ENCODE measurements around the gene CPNE7. TPM values are rescaled to one million over a fixed set of nuclear protein-coding genes. Genes with fewer than 3 reads are reported as not detected.

Gene CPNE7
- total RNA-seq, 2 experiments from 2014 or later: 8.5 to 9.5 TPM

GRCh38 chr16:89562939-89563338 lies 12.6 kb upstream of the CPNE7 start:
- Mint-ChIP-seq H3K27ac (peak overlapping the region; percentile 90), H3K4me3 (peak overlapping the region; percentile 91), H3K9me3 (no peaks in the 10 kb centered on the region), H3K36me3 (ENCODE audit: low read depth) (peaks cover 44% of the 10 kb centered on the region), H3K4me1 (ENCODE audit: low read depth) (peaks cover 45% of the 10 kb centered on the region), H3K27me3 (no peaks in the 10 kb centered on the region)
- intact Hi-C loops (cut with micrococcal nuclease): no loop called here
- ChIA-PET CTCF (no interaction called here), POLR2A (interaction anchor here (0.9 to 3.1 kb wide), 6 partner anchors 11 to 247 kb away, joined by 3 to 12 read pairs (median 4); partner anchors contain the start of gene SPG7)
- DNase-seq: no peak
- no peak for TF ChIP-seq CTCF (IDR thresholded peaks at IDR 0.05)
- ATAC-seq: no peak

GRCh38 chr16:89563639-89564392 lies 11.7 kb upstream of the CPNE7 start:
- ChIA-PET POLR2A (interaction anchor here (0.6 to 3.1 kb wide), 22 partner anchors 9 to 759 kb away, joined by 3 to 12 read pairs (median 4); partner anchors contain the start of genes CHMP1A, CPNE7, SPATA33 and SPG7), CTCF (no interaction called here)
- H3K27me3 Mint-ChIP-seq: no peaks in the 10 kb centered on the region
- H3K9me3 Mint-ChIP-seq: no peaks in the 10 kb centered on the region
- H3K27ac Mint-ChIP-seq: peak overlapping the region; percentile 68
- no peak for TF ChIP-seq CTCF (IDR thresholded peaks at IDR 0.05)
- ATAC-seq (no peak), DNase-seq (peak; percentile 38)
- intact Hi-C loops (cut with micrococcal nuclease): no loop called here
- peaks cover 45% of the 10 kb centered on the region for H3K4me1 Mint-ChIP-seq (ENCODE audit: low read depth)
- peak overlapping the region; percentile 91 for H3K4me3 Mint-ChIP-seq
- peaks cover 44% of the 10 kb centered on the region for H3K36me3 Mint-ChIP-seq (ENCODE audit: low read depth)

- ChIA-PET CTCF (interaction anchor here (1.0 to 1.6 kb wide), 5 partner anchors 11 to 248 kb away, joined by 3 to 6 read pairs (median 5); partner anchors contain the start of genes CHMP1A, CPNE7 and SPATA33), POLR2A (interaction anchor here (0.7 to 3.1 kb wide), 19 partner anchors 9 to 759 kb away, joined by 3 to 12 read pairs (median 4); partner anchors contain the start of genes CHMP1A, CPNE7, SPATA33 and SPG7)
- H3K27ac Mint-ChIP-seq: peak overlapping the region; percentile 68
- intact Hi-C loops (cut with micrococcal nuclease): no loop called here
- H3K27me3 Mint-ChIP-seq: no peaks in the 10 kb centered on the region
- DNase-seq (peak; percentile 26), ATAC-seq (no peak)
- peaks cover 44% of the 10 kb centered on the region for H3K36me3 Mint-ChIP-seq (ENCODE audit: low read depth)
- H3K9me3 Mint-ChIP-seq: no peaks in the 10 kb centered on the region
- no peak for TF ChIP-seq CTCF (IDR thresholded peaks at IDR 0.05)
- H3K4me3 Mint-ChIP-seq: peak overlapping the region; percentile 91
- peaks cover 44% of the 10 kb centered on the region for H3K4me1 Mint-ChIP-seq (ENCODE audit: low read depth)
Observed at GRCh38 chr16:89564476-89565255, 10.9 kb upstream of the CPNE7 start.

GRCh38 chr16:89565256-89565505 lies 10.4 kb upstream of the CPNE7 start:
- peaks cover 44% of the 10 kb centered on the region for H3K36me3 Mint-ChIP-seq (ENCODE audit: low read depth)
- H3K9me3 Mint-ChIP-seq: no peaks in the 10 kb centered on the region
- no peak for DNase-seq
- ATAC-seq: no peak
- intact Hi-C loops (cut with micrococcal nuclease): no loop called here
- H3K27ac Mint-ChIP-seq: peak overlapping the region; percentile 34
- peak overlapping the region; percentile 50 for H3K4me3 Mint-ChIP-seq
- peaks cover 43% of the 10 kb centered on the region for H3K4me1 Mint-ChIP-seq (ENCODE audit: low read depth)
- ChIA-PET POLR2A (interaction anchor here (0.7 to 3.1 kb wide), 10 partner anchors 8 to 250 kb away, joined by 3 to 11 read pairs (median 4); partner anchors contain the start of gene CPNE7), CTCF (interaction anchor here (0.6 to 1.6 kb wide), 7 partner anchors 9 to 318 kb away, joined by 3 to 6 read pairs (median 5); partner anchors contain the start of genes CHMP1A, CPNE7 and SPATA33)
- H3K27me3 Mint-ChIP-seq: no peaks in the 10 kb centered on the region
- no peak for TF ChIP-seq CTCF (IDR thresholded peaks at IDR 0.05)

Measured in activated CD8-positive, alpha-beta T cell treated with anti-CD3 and anti-CD28 coated beads for 36 hours (primary cell).